Thoracic aorta (tissue), 2 donors: Measurements from ENCODE around the gene EFL1. TPM values are rescaled to one million over a fixed set of nuclear protein-coding genes. Genes with fewer than 3 reads are reported as not detected.
A peak's percentile ranks its signal among the peaks of the same experiment; 100 is the strongest.
"Not testable (repeated sequence)": the region's sequence is repeated elsewhere in the genome, so short reads cannot be mapped to it uniquely, and the experiment has no call there.

Source experiments
- ATAC-seq: fragments of 150-250 bp; one replicate; pipeline ENCODE4 v1.8.0; 2017; ENCODE audit warnings: low read depth; ENCODE audit not compliant: insufficient number of reproducible peaks, low FRiP score
- DNase-seq: peaks from one replicate; pipeline ENCODE4 v3.0.0-alpha.2; 2020; ENCODE audit warnings: low spot score
- H3K27ac ChIP-seq, 2 donors: fragments of 200-600 bp; sonication (generic); 1 replicate in 1 of 2; 2 replicates in 1 of 2; pipeline ENCODE4 v1.5.1; 2016; ENCODE audit warnings: mild to moderate bottlenecking in 2 of 2, moderate library complexity in 2 of 2
- H3K27me3 ChIP-seq: fragments of 200-600 bp; sonication (generic); replicated peaks from 2 replicates; pipeline ENCODE4 v1.6.0; 2016; ENCODE audit warnings: mild to moderate bottlenecking; ENCODE audit not compliant: insufficient read depth
- H3K36me3 ChIP-seq: fragments of 200-600 bp; sonication (generic); one replicate; pipeline ENCODE4 v1.5.1; 2016
- H3K4me1 ChIP-seq, 2 donors: fragments of 200-600 bp; sonication (generic); 1 replicate in 1 of 2; 2 replicates in 1 of 2; pipeline versions ENCODE4 v1.5.1 to v1.6.0; 2016; ENCODE audit warnings: low read depth in 2 of 2, mild to moderate bottlenecking in 1 of 2; ENCODE audit not compliant: control insufficient read depth in 1 of 2
- H3K4me3 ChIP-seq: fragments of 200-600 bp; sonication (generic); 2 replicates; pipeline ENCODE4 v1.5.1; 2016; ENCODE audit warnings: mild to moderate bottlenecking
- H3K9me3 ChIP-seq: fragments of 200-600 bp; sonication (generic); 2 replicates; pipeline ENCODE4 v1.5.1; 2016
- total RNA-seq, 2 donors: library from RNA; depleted of rRNA; stranded (reverse); fragments of >200 nt; gene quantifications; one replicate each; pipeline versions ENCODE4 v1.1.0 to v1.2.3, GENCODE V29; 2016
- TF ChIP-seq, protein P1 (sequence below): fragments of 200-600 bp; sonication (generic); IDR thresholded peaks from one replicate; pipeline ENCODE4 v1.5.1; 2019; ENCODE audit warnings: antibody characterized with exemption

The EFL1 gene
- total RNA-seq, 2 donors from 2014 or later: 9.2 to 20.2 TPM

DNA sequence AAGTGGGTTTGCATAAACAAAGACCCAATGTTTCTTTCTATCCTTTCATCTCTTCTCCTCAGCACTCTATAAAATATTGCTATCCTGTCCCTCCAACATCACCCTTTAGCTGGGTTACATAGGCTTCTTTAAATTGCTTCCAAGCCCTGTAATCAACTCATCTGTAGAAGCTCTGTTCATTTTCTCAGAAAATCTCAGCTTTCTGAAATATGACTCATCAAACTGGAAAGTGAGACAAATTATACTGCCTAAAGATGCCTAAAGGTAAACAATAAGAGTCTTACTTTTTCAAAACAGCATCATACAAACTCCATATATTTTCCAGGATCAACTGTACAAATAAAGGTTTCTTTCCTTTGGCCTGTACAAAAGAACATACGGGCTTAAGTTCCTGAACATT, 33.8 kb downstream of the EFL1 start:
- H3K4me3 ChIP-seq: no peak overlapping the region
- DNase-seq (no peak), ATAC-seq (no peak)
- H3K9me3 ChIP-seq: no peaks in the 10 kb centered on the region
- H3K36me3 ChIP-seq: peaks cover 12% of the 10 kb centered on the region
- no peaks in the 10 kb centered on the region for H3K27me3 ChIP-seq
- H3K4me1 ChIP-seq: no peaks in the 10 kb centered on the region
- H3K27ac ChIP-seq: no peak overlapping the region
- TF ChIP-seq, protein P1, sequence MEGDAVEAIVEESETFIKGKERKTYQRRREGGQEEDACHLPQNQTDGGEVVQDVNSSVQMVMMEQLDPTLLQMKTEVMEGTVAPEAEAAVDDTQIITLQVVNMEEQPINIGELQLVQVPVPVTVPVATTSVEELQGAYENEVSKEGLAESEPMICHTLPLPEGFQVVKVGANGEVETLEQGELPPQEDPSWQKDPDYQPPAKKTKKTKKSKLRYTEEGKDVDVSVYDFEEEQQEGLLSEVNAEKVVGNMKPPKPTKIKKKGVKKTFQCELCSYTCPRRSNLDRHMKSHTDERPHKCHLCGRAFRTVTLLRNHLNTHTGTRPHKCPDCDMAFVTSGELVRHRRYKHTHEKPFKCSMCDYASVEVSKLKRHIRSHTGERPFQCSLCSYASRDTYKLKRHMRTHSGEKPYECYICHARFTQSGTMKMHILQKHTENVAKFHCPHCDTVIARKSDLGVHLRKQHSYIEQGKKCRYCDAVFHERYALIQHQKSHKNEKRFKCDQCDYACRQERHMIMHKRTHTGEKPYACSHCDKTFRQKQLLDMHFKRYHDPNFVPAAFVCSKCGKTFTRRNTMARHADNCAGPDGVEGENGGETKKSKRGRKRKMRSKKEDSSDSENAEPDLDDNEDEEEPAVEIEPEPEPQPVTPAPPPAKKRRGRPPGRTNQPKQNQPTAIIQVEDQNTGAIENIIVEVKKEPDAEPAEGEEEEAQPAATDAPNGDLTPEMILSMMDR: no peak

DNA sequence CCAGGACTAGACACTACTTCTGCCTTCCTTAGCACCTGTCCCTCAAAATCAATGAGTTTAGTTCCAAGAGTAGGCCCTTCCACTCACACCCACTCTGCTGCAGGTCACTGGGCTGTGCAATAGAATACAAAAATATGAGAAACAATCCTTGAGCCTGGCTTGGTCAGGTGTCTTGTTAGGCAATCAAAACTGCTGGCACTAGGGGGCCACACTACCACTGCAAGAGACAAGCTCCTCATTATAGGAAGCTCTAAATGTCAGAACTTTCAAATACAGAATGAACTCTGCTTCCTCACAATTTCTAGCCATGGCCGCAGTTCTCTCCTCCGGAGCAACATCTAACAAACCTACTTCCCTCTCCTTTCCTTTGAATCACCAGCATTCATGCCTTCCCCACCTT, 41.0 kb downstream of the EFL1 start:
- not testable (repeated sequence) for H3K27me3 ChIP-seq, H3K36me3 ChIP-seq, ATAC-seq, H3K27ac ChIP-seq, DNase-seq, H3K4me3 ChIP-seq, H3K4me1 ChIP-seq, H3K9me3 ChIP-seq

DNA sequence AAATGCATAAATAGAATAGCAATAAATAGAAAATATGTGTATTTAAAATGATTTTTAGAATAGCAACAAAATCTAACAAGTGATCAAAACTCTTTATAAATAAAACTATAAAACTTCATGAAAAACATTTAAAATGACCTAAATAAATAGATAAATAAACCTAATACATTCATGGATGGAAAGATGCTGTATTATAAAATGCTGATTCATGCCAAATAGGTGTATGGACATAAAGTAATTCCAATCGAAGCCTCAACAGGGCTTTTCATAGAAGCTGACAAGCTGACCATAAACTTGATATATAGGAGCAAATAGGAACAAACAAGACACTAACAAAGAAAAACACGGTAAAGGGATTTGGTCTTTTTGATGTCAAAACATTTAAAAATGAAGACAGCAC, 46.4 kb downstream of the EFL1 start:
- H3K36me3 ChIP-seq, H3K4me1 ChIP-seq, ATAC-seq, H3K9me3 ChIP-seq, H3K4me3 ChIP-seq, DNase-seq, H3K27me3 ChIP-seq, H3K27ac ChIP-seq: not testable (repeated sequence)

DNA sequence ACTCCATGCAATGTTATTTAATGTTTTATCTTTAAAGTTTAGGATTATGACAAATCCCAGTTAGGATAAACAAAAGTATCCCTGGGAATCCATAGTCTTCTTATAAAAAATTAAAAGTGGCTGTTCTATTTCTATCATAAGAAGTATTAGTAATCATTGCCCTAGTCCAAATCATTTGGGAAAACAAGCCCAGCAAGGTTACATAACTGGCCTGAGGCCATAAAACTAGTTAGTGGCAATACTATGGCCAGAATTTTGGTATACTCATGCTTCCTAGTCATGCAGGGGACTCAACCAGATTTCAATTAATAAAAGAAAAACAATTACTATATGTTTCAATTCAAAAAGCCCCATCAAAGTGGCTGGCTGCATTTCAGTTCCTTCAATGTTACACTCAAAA, 50.3 kb downstream of the EFL1 start:
- H3K9me3 ChIP-seq, DNase-seq, H3K27me3 ChIP-seq, H3K27ac ChIP-seq, H3K4me3 ChIP-seq, H3K4me1 ChIP-seq, H3K36me3 ChIP-seq, ATAC-seq: not testable (repeated sequence)

DNA sequence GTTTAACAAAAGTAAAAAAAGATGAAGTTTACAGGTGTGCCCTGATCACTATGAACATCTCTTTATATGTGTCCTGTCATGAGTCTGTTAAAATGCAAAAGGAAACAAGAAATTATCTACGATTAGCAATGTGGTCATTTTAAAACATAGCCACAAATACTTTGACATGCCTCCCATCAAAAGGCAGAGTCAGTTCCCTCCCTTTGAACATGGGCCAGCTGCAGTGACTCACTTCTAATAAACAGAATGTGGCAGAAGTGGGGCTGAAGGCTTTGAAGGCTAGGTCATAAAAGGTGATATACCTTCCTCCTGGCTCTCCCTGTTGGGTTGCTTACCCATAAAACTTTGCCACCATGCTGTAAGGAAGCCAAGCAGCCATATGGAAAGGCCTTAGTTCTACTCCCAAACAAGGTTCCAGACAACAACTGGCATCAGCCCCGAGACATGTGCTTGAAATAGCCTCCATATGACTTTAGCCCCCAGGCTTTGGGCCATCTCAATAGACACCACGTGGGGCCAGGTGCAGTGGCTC, 52.4 kb downstream of the EFL1 start:
- not testable (repeated sequence) for H3K4me1 ChIP-seq, H3K9me3 ChIP-seq, DNase-seq, ATAC-seq, H3K27ac ChIP-seq, H3K36me3 ChIP-seq, H3K27me3 ChIP-seq
- H3K4me3 ChIP-seq: peak overlapping the region; percentile 27

DNA sequence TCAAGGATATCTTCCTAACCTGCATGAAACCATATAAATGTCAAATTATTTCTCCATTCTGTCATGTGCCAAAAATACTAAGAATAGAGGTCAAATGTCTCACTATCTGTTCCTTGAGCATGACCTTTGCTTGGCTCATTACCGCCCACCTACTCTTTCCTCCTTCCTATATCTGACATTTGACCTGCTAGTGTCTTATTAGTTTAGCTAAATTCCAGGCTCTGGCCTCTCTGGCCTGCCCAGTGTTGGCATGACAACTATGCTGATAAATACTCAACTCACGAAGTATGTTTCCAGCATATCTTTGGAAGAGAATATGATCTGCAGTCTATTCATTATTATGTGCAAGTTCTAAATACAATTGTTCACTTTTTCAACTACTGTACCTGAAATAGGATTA, 58.0 kb downstream of the EFL1 start:
- not testable (repeated sequence) for H3K9me3 ChIP-seq, DNase-seq, H3K4me1 ChIP-seq, H3K36me3 ChIP-seq, H3K27ac ChIP-seq, H3K27me3 ChIP-seq, ATAC-seq, H3K4me3 ChIP-seq

DNA sequence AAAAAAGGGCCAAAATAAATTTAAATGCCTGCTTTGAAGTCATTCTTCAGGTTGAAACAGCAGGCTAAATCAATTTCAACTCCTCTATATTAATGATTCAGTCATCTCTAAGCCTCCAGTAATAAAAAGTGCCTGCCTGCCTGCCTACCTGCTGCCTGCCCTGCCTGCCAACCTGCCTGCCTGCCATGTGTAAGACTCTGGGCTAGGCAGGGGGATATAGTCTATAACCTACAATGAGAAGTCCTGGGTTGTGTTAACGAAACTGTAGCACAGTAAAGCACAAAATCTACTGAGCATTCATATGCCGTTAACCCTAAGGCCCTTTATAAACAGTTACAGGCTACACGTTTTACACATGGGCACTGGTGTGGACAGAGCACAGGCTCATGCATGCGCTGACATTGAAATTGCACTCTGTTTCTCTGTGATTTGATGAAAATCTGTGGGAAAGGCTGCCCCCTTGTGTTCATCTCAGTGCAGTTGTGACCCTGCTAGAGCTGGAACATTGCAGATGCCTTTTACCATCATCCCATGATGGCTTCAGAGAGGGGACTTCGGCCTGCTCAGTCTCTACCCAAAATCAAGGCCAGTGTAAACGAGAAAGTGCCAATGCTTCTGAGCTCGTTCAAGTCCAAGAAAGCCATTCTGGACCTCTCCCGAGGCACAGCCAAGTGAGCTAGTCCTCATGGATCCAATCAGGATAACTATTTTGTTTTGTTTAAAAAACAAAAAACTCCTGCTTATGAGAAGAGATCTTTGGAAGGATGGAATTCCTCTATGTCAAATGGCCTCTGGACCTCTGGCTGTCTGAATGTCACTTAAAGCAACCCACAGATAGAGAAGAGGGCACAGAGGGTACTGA, 64.6 kb downstream of the EFL1 start:
- ATAC-seq: peak; percentile 89
- Histone ChIP-seq H3K4me1 (no peaks in the 10 kb centered on the region), H3K27me3 (no peaks in the 10 kb centered on the region), H3K27ac (no peak overlapping the region), H3K36me3 (no peaks in the 10 kb centered on the region), H3K9me3 (no peaks in the 10 kb centered on the region), H3K4me3 (no peak overlapping the region)
- TF ChIP-seq, protein P1: peak; percentile 77
- no peak for DNase-seq
